Measurements from ENCODE around the gene FGB.

Gene FGB

DNA sequence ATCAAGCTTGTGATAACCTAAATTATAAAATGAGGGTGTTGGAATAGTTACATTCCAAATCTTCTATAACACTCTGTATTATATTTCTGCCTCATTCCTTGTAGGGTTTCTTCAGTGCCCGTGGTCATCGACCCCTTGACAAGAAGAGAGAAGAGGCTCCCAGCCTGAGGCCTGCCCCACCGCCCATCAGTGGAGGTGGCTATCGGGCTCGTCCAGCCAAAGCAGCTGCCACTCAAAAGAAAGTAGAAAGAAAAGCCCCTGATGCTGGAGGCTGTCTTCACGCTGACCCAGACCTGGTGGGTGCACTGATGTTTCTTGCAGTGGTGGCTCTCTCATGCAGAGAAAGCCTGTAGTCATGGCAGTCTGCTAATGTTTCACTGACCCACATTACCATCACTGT is 2.9 kb downstream of the FGB start:
- DNase-seq (ENCODE audit: extremely low read depth in 1 of 2, low read depth in 1 of 2) = no peak

DNA sequence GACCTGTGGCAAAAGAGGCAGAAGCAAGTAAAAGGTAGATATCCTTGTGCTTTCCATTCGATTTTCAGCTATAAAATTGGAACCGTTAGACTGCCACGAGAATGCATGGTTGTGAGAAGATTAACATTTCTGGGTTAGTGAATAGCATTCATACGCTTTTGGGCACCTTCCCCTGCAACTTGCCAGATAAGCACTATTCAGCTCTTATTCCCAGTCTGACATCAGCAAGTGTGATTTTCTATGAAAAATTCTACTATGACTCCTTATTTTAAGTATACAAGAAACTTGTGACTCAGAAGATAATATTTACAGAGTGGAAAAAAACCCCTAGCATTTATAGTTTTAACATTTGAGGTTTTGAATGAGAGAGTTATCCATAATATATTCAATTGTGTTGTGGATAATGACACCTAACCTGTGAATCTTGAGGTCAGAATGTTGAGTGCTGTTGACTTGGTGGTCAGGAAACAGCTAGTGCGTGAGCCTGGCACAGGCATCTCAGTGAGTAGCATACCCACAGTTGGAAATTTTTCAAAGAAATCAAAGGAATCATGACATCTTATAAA is 3.9 kb downstream of the FGB start:
- no peak for DNase-seq (ENCODE audit: extremely low read depth in 1 of 2, low read depth in 1 of 2)

GRCh38 chr4:154569028-154569427 is 6.2 kb downstream of the FGB start:
- DNase-seq (ENCODE audit: extremely low read depth in 1 of 2, low read depth in 1 of 2) = no peak

DNA sequence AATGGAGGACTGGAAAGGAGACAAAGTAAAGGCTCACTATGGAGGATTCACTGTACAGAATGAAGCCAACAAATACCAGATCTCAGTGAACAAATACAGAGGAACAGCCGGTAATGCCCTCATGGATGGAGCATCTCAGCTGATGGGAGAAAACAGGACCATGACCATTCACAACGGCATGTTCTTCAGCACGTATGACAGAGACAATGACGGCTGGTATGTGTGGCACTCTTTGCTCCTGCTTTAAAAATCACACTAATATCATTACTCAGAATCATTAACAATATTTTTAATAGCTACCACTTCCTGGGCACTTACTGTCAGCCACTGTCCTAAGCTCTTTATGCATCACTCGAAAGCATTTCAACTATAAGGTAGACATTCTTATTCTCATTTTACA is 6.8 kb downstream of the FGB start:
- no peak for DNase-seq (ENCODE audit: extremely low read depth in 1 of 2, low read depth in 1 of 2)

DNA sequence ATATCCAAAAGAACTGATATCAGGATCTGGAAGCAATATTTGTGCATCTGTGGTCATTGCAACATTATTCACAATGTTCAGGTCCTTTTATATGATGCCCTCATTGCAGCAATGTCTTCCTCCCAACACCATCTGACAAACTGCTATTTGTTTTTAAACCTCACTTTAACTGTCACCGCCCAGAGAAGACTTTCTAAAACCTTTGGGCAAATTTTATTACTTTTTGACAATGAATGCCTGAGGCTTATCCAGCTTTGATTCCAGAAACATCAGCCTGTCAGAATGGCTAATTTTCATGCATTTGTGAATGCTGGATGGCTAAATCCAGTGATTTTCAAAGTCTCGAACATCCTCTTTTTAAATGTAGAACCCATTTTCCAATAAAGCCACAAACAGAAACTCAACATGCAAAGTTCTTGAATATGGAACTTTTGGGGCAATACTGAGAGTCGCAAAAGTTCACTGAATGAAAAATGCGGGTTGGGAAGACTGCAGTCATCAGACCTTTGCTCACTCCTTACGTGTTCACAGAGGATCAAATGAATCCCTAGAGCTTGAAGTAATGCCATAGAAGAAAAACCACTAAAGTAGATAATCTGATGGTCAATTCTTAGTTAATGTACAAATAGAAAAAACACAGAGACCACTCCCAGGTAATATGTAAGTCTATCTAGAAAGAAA is 10.5 kb downstream of the FGB start:
- no peak for DNase-seq (ENCODE audit: extremely low read depth in 1 of 2, low read depth in 1 of 2)

DNA sequence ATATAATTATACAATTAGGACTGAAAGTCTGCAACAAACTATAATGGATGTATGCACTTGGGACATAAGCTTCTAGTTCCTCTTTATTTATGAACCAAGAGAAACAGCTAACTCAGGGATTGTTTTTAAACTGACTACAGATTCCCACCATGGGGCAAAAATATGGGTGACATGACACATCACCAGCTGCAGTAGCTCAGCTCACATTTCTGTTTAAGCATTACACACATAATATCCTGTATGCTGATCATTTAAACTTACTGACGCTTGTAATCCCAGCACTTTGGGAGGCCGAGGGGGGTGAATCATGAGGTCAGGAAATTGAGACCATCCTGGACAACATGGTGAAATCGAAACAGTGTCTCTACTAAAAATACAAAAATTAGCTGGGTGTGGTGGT is 11.5 kb downstream of the FGB start:
- DNase-seq (ENCODE audit: extremely low read depth in 1 of 2, low read depth in 1 of 2) = no peak

GRCh38 chr4:154577324-154577723 is 14.5 kb downstream of the FGB start:
- DNase-seq (ENCODE audit: extremely low read depth in 1 of 2, low read depth in 1 of 2) = no peak

GRCh38 chr4:154578919-154579318 is 16.1 kb downstream of the FGB start:
- DNase-seq (ENCODE audit: extremely low read depth in 1 of 2, low read depth in 1 of 2) = no peak

DNA sequence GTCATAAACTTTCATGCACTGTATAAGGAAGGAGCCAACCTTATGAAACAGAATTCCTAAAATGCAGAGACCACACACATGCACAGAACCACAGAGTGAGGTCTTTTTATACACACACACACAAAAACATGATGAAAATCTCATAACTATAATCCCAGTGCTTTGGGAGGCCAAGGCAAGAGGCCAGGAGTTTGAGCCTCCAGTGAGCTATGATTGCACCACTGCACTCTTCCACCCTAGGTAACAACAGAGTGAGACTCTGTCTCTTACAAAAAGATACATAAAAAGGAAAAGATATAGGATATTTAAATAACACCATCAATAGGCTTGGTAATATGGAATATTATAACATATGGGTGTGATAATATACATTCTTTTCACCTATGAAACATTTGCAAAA is 17.1 kb downstream of the FGB start:
- DNase-seq (ENCODE audit: extremely low read depth in 1 of 2, low read depth in 1 of 2) = no peak

DNA sequence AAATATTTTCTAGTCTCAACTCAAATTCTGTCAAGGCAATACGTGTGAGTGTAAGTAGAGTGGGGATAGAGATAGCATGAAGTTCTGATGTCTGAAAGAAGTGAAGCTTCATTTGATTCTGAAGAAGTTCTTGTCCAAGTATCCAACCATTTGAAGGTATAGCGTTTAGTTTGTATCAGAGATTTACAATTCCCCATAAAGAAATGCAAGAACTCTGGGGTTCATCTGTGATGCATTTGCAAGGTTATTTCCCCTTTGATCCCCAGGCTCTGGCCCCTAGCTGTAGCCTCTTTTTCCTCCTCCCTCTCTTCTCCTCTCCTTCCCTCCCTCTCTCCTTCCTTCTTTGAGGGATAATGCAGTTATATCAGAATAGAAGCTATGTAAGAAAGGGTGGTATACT is 19.9 kb downstream of the FGB start:
- DNase-seq (ENCODE audit: extremely low read depth in 1 of 2, low read depth in 1 of 2) = no peak

DNA sequence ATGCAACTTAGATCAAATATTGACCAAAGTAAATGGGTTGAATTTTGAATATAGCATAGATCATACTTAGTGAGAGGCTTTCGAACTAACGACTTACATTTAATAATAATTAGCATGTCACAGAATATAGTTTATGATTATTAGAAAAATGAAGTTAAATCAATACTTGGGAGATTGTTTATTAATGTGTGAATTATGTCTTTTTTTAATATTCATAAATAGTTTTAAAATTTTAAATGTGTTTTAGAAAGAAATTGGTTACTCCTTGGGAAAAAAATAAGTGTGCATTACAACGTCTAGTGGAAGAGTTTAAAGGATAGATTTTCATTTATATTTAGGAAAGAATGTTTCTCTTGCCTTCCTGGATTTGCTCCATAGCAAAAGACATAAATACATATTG is 20.4 kb downstream of the FGB start:
- DNase-seq (ENCODE audit: extremely low read depth in 1 of 2, low read depth in 1 of 2) = no peak

- DNase-seq (ENCODE audit: extremely low read depth in 1 of 2, low read depth in 1 of 2) = no peak
These were observed 20.9 kb downstream of the FGB start for GRCh38 chr4:154583677-154584076.

DNA sequence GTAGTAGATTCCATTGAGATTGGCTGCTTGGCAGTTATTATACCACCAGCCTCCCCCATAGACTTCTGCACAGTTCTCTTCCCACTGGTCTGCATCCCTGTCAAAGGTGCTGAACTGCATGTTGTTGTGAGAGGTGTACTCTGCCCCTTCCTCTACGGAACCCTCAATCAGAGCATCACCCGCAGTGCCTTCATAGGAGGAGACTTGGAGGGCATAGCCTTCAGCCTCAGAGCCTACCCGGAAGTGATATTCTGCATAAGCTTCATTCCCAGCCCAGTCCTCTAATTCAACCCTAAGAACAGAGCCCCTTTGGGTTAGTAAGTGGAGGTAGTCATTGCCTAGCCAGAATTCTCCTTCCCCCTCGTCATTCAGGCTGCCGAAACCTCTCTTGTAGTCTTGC is 21.4 kb downstream of the FGB start:
- DNase-seq (ENCODE audit: extremely low read depth in 1 of 2, low read depth in 1 of 2) = no peak

DNA sequence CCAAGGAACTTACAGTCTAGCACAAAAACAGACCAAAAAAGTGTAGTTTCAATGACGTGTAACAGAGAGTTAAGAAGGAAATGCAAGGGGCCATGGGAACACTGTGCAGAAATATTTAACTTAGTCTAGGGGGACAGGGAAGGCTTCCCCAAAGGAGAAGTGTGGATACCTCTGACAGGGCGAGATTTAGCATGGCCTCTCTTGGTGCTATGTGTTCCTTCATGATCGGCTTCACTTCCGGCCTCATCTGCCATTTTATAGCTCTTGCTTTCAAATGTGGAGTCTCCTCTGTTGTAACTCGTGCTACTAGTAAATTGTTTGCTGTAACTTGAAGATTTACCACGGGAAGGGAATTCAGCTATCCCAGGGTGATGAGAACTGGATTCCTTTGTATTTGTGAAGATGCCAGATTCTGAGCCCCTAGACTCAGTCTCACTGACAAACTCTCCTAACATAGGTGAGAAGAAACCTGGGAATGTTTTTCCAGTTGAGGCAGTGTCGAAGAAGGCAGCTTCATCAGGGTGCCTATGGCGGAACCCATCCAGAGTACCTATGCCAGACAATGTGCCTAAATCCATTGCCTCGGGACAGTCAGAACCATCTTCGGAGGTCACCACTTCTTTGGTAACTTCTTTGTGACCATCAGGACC is 22.7 kb downstream of the FGB start:
- no peak for DNase-seq (ENCODE audit: extremely low read depth in 1 of 2, low read depth in 1 of 2)

DNA sequence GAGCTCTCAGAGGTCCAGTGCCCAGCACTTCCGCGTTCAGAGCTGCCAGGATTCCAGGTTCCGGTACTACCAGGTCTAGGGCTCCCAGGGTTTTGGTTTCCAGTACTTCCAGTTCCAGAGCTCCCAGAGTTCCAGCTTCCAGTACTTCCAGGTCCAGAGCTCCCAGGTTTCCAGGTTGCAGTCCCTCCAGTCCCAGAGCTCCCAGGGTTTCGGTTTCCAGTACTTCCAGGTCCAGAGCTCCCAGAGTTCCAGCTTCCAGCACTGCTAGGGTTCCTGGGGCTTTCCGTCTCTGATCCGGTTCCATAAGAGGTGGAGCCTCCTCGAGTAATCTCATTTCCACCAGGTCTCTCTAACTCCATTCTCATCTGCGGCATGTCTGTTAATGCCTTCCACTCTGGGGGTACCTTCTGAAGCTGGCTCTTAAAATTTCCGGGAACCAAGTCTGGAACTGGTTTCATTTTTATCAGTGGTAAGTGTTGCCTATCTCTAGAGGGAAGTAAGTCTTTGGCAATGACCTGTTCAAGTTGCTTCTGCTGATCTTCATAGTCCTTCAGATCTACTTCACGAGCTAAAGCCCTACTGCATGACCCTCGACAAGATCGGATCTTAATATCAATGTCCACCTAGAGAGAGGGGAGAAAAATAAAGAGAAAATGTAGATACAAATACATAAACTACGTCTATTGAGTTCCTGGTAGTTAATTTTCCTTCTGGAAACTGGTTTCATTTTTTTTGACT is 23.7 kb downstream of the FGB start:
- no peak for DNase-seq (ENCODE audit: extremely low read depth in 1 of 2, low read depth in 1 of 2)

DNA sequence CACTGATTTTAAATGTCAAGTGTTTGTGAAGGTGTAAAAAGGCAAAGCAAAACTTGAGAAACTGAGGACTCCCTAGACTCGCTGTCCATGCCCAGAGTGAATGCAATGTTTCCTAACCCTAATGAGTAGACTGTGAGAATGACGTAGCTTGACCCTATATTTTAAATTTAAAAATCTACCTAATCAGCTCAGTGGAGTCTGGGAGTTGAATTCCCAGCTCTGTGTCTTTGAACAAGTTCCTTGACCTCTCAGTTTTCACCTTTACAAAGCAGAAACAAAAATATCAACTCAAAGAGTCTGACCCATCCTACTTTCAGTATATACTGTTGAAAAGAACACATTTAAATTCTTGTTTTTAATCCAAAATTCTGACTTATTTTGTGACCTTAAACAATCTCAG is 25.4 kb downstream of the FGB start:
- DNase-seq (ENCODE audit: extremely low read depth in 1 of 2, low read depth in 1 of 2) = no peak

GRCh38 chr4:154589296-154590197 is 26.7 kb downstream of the FGB start:
- DNase-seq (ENCODE audit: extremely low read depth in 1 of 2, low read depth in 1 of 2) = no peak

GRCh38 chr4:154590329-154591006 is 27.7 kb downstream of the FGB start, which contains the start of gene FGA:
TSS of gene FGA (minus strand) at chr4:154590742. CDS start at chr4:154590687, 55 bp downstream.
- no peak for DNase-seq (ENCODE audit: extremely low read depth in 1 of 2, low read depth in 1 of 2)

- DNase-seq (ENCODE audit: extremely low read depth in 1 of 2, low read depth in 1 of 2) = no peak
These were observed 29.1 kb downstream of the FGB start for GRCh38 chr4:154591890-154592289.

- DNase-seq (ENCODE audit: extremely low read depth in 1 of 2, low read depth in 1 of 2) = no peak
These were observed 31.1 kb downstream of the FGB start for GRCh38 chr4:154593868-154594267.

Data from stimulated activated CD8-positive, alpha-beta memory T cell treated with anti-CD3 and anti-CD28 coated beads, Interleukin-7, amount 100 ng/mL, for 48 hours (primary cell).